Left ventricle myocardium inferior (tissue), 1 donor: Measurements from ENCODE around the gene KLHL35. TPM values are rescaled to one million over a fixed set of nuclear protein-coding genes. Genes with fewer than 3 reads are reported as not detected.

Source experiments
- DNase-seq: peaks from one replicate; pipeline ENCODE4 v3.0.0-alpha.2; 2020
- H3K27ac ChIP-seq: fragments of 200-600 bp; replicated peaks from 2 replicates; pipeline ENCODE4 v1.8.0; 2021
- H3K27me3 ChIP-seq: fragments of 200-600 bp; 2 replicates; pipeline ENCODE4 v1.8.0; 2021; ENCODE audit warnings: low read depth
- H3K36me3 ChIP-seq: fragments of 200-600 bp; 2 replicates; pipeline ENCODE4 v1.8.0; 2021
- H3K4me1 ChIP-seq: fragments of 200-600 bp; 2 replicates; pipeline ENCODE4 v1.8.0; 2021
- H3K4me3 ChIP-seq: fragments of 200-600 bp; 2 replicates; pipeline ENCODE4 v1.8.0; 2021; ENCODE audit warnings: mild to moderate bottlenecking, moderate library complexity
- H3K9me3 ChIP-seq: fragments of 200-600 bp; replicated peaks from 2 replicates; pipeline ENCODE4 v1.8.0; 2021
- intact Hi-C: fragments of 100-400 bp; cut with micrococcal nuclease; formaldehyde crosslinking; loops from one replicate; pipeline ENCODE4 v1.11.0; 2022
- total RNA-seq: library from RNA; stranded (reverse); fragmentation: NEBNext Ultra II Directional; extraction: Animal tissue kit (Norgen Biotek cat#: 25700); gene quantifications from one replicate; pipeline ENCODE4 v1.2.1, GENCODE V29; 2021
- TF ChIP-seq, protein P1 (sequence below): fragments of 200-600 bp; IDR thresholded peaks from 2 replicates; pipeline ENCODE4 v1.8.0; 2021; ENCODE audit warnings: antibody characterized with exemption, mild to moderate bottlenecking, borderline replicate concordance
- donor health status: DM: no; HTN: yes; CAD: no; lungs with severe emphysema.

The KLHL35 gene
- total RNA-seq, 1 donor from 2014 or later, result 0.74 TPM

DNA sequence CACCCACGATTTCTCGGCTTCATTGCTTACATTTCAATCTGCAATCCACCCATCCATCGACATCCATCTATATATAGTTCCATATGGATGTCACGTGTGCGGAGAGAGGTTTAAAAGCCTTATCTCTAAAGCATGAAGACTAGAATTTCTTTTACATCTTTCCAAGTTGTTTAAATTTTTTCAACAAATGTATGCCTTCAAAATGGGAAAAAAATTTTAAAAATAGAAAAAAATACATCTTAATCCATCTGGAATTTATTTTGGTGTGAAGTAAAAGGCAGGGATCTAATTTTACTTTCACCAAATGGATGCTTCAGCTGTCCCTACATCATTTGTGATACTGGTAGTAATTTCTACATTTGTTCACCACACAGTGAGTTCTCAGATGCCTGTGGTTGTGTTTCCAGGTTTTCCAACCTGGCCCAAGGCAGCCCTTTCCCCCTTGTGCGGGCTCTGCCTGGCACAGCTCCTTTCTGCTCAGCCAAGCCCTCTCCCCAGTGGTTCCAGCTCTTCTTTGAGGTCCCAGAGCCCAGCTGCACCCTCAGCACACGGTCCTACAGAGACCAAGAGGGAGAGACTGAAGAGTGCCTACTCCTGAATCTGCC lies 37.6 kb upstream of the KLHL35 start:
- intact Hi-C loops, result no loop called here
- TF ChIP-seq, protein P1, sequence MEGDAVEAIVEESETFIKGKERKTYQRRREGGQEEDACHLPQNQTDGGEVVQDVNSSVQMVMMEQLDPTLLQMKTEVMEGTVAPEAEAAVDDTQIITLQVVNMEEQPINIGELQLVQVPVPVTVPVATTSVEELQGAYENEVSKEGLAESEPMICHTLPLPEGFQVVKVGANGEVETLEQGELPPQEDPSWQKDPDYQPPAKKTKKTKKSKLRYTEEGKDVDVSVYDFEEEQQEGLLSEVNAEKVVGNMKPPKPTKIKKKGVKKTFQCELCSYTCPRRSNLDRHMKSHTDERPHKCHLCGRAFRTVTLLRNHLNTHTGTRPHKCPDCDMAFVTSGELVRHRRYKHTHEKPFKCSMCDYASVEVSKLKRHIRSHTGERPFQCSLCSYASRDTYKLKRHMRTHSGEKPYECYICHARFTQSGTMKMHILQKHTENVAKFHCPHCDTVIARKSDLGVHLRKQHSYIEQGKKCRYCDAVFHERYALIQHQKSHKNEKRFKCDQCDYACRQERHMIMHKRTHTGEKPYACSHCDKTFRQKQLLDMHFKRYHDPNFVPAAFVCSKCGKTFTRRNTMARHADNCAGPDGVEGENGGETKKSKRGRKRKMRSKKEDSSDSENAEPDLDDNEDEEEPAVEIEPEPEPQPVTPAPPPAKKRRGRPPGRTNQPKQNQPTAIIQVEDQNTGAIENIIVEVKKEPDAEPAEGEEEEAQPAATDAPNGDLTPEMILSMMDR, result no peak
- H3K9me3 ChIP-seq, result no peaks in the 10 kb centered on the region
- no peaks in the 10 kb centered on the region for H3K36me3 ChIP-seq
- peaks cover 36% of the 10 kb centered on the region for H3K4me1 ChIP-seq
- H3K27ac ChIP-seq, result no peak overlapping the region
- no peak for DNase-seq
- H3K4me3 ChIP-seq, result no peak overlapping the region
- no peaks in the 10 kb centered on the region for H3K27me3 ChIP-seq

DNA sequence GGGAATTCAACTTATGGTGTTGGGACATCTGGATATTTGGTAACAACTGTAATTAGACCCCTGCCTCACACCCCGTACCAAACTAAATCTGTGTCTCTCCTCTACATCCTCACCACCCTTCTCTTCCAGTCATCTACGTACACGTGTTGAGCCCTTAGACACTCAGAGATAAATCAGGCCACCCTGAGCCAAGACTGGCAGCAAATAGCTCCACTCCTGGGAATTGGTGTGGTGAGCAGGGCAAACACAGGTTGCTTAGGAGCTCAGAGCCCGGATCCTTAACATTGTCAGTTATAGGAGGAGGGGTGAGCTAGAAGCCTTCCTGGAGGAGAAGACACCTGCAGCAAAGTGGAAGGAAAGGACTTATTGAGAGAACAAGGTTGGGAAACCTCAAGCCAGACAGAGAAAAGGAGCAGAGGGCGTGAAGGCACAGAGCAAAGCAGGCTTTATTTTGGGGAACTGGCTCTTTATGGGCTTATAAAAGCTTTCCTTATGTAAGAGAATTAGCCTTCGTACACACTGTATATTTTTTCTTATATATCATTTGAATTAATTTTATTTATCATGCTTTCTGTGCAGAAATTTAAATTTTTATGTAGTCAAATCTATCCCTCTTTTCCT lies 36.9 kb upstream of the KLHL35 start:
- no peaks in the 10 kb centered on the region for H3K27me3 ChIP-seq
- TF ChIP-seq, protein P1, result no peak
- H3K9me3 ChIP-seq, result no peaks in the 10 kb centered on the region
- intact Hi-C loops, result no loop called here
- H3K36me3 ChIP-seq, result no peaks in the 10 kb centered on the region
- peaks cover 30% of the 10 kb centered on the region for H3K4me1 ChIP-seq
- no peak overlapping the region for H3K4me3 ChIP-seq
- no peak for DNase-seq
- H3K27ac ChIP-seq, result no peak overlapping the region

GRCh38 chr11:75468534-75469340 lies 35.7 kb upstream of the KLHL35 start:
- Histone ChIP-seq H3K4me1 (peaks cover 23% of the 10 kb centered on the region), H3K36me3 (no peaks in the 10 kb centered on the region), H3K27ac (peak overlapping the region; percentile 28), H3K9me3 (no peaks in the 10 kb centered on the region), H3K4me3 (no peak overlapping the region), H3K27me3 (no peaks in the 10 kb centered on the region)
- DNase-seq, result peak; percentile 70
- TF ChIP-seq, protein P1, result no peak
- intact Hi-C loops, result no loop called here

GRCh38 chr11:75467881-75468280 lies 34.9 kb upstream of the KLHL35 start:
- TF ChIP-seq, protein P1, result no peak
- Histone ChIP-seq H3K27ac (no peak overlapping the region), H3K36me3 (no peaks in the 10 kb centered on the region), H3K9me3 (no peaks in the 10 kb centered on the region), H3K4me3 (no peak overlapping the region), H3K27me3 (no peaks in the 10 kb centered on the region), H3K4me1 (peaks cover 29% of the 10 kb centered on the region)
- no peak for DNase-seq
- intact Hi-C loops, result no loop called here

DNA sequence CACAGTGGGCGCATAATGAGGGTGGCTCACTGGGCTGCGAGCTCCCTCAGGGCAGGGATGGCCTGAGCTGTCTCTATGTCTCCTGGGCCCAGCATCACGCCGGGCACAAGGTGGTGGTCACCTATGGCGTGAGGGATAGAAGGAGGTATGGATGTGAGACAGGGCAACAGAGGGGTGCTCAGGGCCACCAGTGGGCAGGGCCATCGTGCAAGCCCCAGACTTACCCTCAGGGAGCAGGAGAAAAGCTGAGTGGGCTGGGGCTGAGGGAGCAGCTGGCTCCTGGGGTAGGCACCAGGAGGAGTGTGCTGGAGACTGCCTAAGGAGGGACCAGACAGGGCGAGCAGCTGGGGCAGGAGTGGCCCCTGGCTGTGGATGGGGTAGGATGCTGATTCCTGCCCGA lies 34.3 kb upstream of the KLHL35 start:
- TF ChIP-seq, protein P1, result no peak
- no peak for DNase-seq
- Histone ChIP-seq H3K9me3 (no peaks in the 10 kb centered on the region), H3K27me3 (no peaks in the 10 kb centered on the region), H3K36me3 (no peaks in the 10 kb centered on the region), H3K4me3 (no peak overlapping the region), H3K27ac (no peak overlapping the region), H3K4me1 (peaks cover 29% of the 10 kb centered on the region)
- intact Hi-C loops, result no loop called here
